GM18519 (cell line): ENCODE results near the gene ATP5ME.
"Not testable (repeated sequence)": the region's sequence is repeated elsewhere in the genome, so short reads cannot be mapped to it uniquely, and the experiment has no call there.

ENCODE experiments used
- ATAC-seq: cut with Tn5 transposase; IDR thresholded peaks from one replicate; pipeline ENCODE4 v1.9.1; 2021; ENCODE audit warnings: mild to moderate bottlenecking, moderate library complexity; ENCODE audit not compliant: unreplicated experiment, low FRiP score

Gene ATP5ME

GRCh38 chr4:657834-658667 is 16.0 kb downstream of the ATP5ME start:
- no peak for ATAC-seq

DNA sequence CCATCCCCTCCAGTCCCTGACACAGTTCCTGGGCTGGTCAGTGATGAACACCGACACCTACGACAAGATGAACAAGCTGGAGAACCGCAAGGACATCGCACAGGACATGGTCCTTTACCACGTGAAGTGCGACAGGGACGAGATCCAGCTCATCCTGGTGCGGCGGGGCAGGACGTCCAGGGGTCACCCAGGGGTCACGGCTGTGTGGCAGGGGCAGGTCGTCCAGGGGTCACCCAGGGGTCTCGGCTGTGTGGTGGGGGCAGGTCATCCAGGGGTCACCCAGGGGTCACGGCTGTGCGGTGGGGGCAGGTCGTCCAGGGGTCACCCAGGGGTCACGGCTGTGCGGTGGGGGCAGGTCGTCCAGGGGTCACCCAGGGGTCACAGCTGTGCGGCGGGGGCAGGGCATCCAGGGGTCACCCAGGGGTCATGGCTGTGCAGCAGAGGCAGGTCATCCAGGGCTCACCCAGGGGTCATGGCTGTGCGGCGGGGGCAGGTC is 16.7 kb downstream of the ATP5ME start:
- ATAC-seq: no peak

GRCh38 chr4:656436-657337 is 17.4 kb downstream of the ATP5ME start:
- no peak for ATAC-seq

DNA sequence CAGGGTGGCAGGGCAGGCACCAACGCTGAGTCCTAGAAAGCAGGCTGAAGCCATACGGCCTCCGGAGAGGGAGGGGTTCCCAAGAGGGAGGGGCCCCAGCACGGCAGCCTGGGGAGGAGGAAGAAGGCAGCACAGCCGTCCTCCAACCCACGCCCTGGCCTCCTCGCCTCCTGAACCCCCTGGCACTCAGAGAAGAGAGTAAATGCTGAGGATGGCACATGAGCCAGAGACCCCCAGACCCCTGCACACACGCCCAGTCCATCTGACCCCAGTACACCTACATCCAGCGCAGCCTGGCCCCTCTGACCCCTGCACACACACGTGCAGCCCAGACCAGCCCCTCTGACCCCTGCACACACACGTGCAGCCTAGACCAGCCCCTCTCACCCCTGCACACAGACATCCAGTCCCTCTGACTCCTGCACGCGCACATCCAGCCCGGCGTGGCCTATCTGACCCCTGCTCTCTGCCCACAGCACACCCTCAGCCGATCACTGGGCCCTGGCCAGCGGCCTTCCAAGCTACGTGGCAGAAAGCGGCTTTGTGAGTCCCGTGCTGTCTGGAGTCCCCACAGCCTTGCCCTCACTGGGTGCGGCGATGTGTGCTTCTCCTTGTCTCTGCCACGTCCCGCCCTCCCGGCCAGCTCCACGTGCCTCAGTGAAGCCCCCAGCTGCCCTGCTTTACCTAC is 18.5 kb downstream of the ATP5ME start:
- no peak for ATAC-seq

DNA sequence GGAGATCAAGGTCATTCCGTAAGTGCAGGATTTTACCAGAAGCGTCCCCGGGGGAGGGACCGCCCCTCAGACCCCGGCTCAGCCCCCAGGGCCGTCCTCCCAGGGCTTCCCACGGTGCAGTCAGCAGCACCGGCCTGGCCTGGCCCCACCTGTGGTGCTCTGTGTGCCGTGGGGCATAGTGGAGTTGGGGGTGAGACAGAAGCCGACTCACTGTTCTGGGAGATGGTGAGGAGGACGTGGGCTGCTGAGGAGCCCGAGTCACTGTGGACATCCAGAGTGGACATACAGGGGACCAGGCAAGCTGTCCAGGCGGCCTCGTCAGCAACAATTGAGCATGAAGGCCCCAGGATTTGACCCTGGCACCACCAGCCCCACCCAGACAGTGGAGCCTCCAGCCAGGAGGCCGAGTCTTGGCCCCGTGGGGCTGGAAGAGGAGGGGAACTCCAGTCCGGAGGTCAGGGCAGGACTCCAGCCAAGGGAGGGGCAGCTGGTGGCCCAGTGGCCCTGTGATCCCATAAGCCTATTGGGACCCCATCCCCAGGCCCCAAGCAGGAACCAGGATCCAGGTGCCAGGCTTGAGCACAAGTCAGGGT is 19.1 kb downstream of the ATP5ME start:
- ATAC-seq: no peak

DNA sequence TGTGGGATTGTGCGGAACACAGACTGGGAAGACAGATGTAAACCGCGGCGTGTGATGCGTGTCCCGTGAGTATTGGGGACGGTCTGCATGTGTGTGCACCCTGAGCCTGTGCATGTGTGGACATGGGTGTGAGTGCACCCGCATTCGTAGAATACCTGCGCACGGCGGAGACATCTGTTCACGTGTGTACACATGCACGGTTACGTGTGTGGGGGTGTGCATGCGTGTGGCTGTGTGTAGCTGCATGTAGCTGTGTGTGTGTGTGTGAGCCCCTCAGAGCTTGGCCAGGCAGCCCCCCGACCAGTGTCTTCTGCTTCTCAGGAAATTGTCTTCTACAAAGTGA is 19.6 kb downstream of the ATP5ME start:
- ATAC-seq: no peak

- ATAC-seq: no peak
Measured at GRCh38 chr4:653831-654502, 20.1 kb downstream of the ATP5ME start.

DNA sequence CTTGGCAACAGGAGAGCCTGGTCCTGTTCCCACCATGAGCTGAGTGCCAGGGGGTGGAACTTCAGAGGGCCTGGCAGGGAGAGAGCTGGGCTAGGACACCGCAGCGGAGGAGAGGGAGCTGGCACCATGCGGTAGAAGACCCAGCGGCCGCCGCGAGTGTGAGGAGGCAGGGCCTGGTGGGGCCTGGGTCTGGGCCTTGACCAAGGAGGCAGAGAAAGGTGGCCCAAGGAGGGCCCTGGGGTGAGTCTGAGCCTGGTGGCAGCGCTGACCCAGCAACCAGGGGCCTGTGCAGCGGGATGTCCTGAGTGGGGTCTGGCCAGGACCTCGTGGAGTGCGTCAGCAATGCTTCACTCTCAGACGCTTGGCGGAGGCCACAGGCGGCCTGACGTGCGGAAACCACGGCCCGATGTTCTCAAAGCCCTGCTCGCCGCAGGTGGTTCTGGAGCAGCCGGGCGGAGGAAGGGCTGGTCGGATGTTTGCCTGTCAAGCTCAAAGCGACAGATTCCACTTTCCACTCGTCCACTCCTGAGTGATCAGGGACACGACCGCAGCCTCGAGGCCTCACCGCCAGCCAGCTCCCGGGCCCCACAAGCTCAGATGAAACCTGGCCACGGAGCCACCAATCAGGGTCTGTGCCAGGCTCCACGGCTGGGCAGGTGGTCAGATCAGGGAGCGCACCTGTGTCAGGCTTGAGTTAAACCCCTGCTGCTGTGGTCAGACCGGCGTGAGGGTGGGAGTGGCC is 20.8 kb downstream of the ATP5ME start:
- no peak for ATAC-seq

- ATAC-seq: no peak
Measured at GRCh38 chr4:651884-652642, 22.0 kb downstream of the ATP5ME start.

- ATAC-seq: no peak
Measured at GRCh38 chr4:650951-651883, 22.9 kb downstream of the ATP5ME start.

GRCh38 chr4:650461-650860 is 23.6 kb downstream of the ATP5ME start:
- ATAC-seq: no peak

DNA sequence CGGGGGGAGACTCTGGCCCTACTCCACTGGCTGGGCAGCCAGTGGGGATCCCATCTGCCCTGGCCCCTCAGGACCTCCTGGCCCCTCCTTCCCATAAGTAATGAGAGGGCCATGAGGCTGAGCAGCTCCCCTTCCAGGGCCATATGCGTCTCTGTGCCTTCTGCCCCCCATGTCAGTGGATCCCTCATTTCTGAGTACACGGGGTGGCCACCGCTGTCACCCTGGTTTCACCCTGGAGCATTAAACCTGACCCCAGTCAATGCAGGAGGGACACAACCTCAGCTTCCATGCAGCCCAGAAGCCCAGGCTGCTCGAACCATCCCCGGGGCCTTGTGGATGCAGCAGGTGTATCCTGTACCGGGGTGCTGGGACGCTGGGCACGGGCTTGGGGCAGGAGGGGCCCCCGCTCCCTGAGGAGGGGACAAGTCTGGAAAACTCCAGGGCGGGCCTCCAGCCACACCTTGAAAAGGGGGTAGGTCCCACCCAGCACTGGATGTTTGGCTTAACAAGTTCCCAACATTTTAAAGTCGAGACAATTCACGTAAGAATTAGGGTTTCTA is 24.2 kb downstream of the ATP5ME start:
- ATAC-seq: no peak

DNA sequence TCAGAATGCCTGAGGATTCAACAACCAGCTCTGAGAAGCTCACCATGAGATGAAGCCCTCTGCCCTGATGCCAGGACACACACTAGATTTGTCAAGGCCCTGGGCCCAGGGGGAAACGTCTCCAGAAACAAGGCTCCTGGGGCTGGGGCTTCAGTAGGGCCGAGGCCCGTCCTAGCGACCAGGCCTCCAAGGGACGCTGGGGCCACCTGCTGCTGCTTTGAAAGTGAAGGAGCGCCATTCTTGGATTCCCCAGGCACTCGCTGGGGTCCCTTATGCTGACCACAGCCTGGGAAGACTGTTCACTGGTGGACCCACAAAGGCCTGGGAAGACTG is 24.8 kb downstream of the ATP5ME start:
- ATAC-seq: no peak

- ATAC-seq: no peak
Measured at GRCh38 chr4:648579-649292, 25.3 kb downstream of the ATP5ME start.

DNA sequence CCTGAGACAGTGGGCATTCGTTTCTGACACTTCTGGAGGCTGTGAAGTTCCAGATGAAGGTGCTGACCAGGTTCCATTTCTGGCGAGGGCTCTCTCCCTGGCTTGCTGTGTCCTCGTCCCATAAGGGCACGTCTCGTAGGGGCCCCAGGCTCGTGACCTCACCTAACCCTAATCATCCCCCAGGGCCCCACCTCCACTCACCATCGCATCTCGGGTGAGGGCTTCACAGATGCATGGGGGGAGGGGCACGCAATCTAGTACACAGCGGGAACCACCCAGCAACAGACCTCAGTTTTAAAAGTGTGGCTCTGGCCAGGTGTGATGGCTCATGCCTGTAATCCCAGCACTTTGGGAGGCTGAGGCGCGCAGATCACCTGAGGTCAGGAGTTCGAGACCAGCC is 26.6 kb downstream of the ATP5ME start:
- ATAC-seq: no peak

GRCh38 chr4:646460-646859 is 27.6 kb downstream of the ATP5ME start:
- no peak for ATAC-seq

- not testable (repeated sequence) for ATAC-seq
Measured at GRCh38 chr4:642366-642765, 31.7 kb downstream of the ATP5ME start.
